Activated effector memory CD4-positive, alpha-beta T cell treated with Interleukin-2 at 50 U/mL for 16 hours (primary cell): ENCODE data around the gene P4HTM.
"Not testable (repeated sequence)": the region's sequence is repeated elsewhere in the genome, so short reads cannot be mapped to it uniquely, and the experiment has no call there.

Experiments used
- DNase-seq: peaks from one replicate; pipeline ENCODE4 v3.0.0-alpha.2; 2020

Gene P4HTM

GRCh38 chr3:48985831-48986376 is 4.1 kb upstream of the P4HTM start:
- no peak for DNase-seq

- DNase-seq: no peak
Observed at GRCh38 chr3:48989126-48989795, 780 bp upstream of the P4HTM start.

GRCh38 chr3:48990636-48991469 is 812 bp downstream of the P4HTM start:
- peak; percentile 10 for DNase-seq

GRCh38 chr3:48991851-48992545 is 2.0 kb downstream of the P4HTM start:
- DNase-seq: no peak

GRCh38 chr3:48993834-48994233 is 3.8 kb downstream of the P4HTM start:
- DNase-seq: no peak

- no peak for DNase-seq
Observed at GRCh38 chr3:48996640-48997039, 6.6 kb downstream of the P4HTM start.

- no peak for DNase-seq
Observed at GRCh38 chr3:48997102-48997635, 7.1 kb downstream of the P4HTM start.

GRCh38 chr3:48997714-48998637 is 7.9 kb downstream of the P4HTM start:
- DNase-seq: no peak

GRCh38 chr3:48999085-48999858 is 9.2 kb downstream of the P4HTM start:
- DNase-seq: no peak

GRCh38 chr3:49001155-49001554 is 11.1 kb downstream of the P4HTM start:
- no peak for DNase-seq

- no peak for DNase-seq
Observed at GRCh38 chr3:49004352-49005302, 14.6 kb downstream of the P4HTM start.

GRCh38 chr3:49005303-49005680 is 15.3 kb downstream of the P4HTM start:
- no peak for DNase-seq

- no peak for DNase-seq
Observed at GRCh38 chr3:49005998-49006397, 16.0 kb downstream of the P4HTM start.

GRCh38 chr3:49006408-49007067 is 16.5 kb downstream of the P4HTM start:
- no peak for DNase-seq

- DNase-seq: peak; percentile 95
Observed at GRCh38 chr3:49007068-49007770, 17.2 kb downstream of the P4HTM start, which contains the start of gene WDR6. TSS of gene WDR6 (plus strand) at chr3:49007391. CDS start at chr3:49007432, 41 bp downstream.

GRCh38 chr3:49007771-49008528 is 17.9 kb downstream of the P4HTM start:
- DNase-seq: peak; percentile 82

- not testable (repeated sequence) for DNase-seq
Observed at GRCh38 chr3:49008627-49009026, 18.6 kb downstream of the P4HTM start.

GRCh38 chr3:49009396-49009795 is 19.4 kb downstream of the P4HTM start:
- no peak for DNase-seq
